HL-60/S4 treated with phorbol 12-myristate 13-acetate at 8.2 ng/mL for 4 days and 3 days (cell line): ENCODE results near the gene REPS2.

Experiments used
- in situ Hi-C: fragments of 300-500 bp; cut with MboI; formaldehyde crosslinking; loops from 2 replicates; pipeline ENCODE4 v1.15.0; 2022; ENCODE audit warnings: low sequenced_read_pairs

Gene REPS2

DNA sequence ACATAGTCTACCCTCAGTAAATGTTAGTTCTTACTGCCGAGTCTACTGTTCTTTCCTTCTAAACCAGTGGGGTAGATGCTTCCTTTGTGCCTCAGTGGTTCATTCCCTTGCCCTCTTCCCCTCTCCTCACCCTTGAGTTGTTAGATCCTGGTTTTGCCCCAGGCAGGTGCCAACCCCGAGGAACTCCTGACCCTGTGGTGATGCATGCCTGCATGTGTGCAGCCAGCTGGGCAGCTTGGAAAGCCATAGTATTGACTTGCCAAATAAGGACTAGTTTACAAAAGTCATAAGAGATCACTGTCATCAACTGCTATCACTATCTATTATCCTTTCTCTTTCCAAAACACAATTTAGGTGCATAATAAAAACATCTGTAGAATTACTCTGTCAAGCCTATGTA lies 50.9 kb downstream of the REPS2 start:
- in situ Hi-C loops, result no loop called here

DNA sequence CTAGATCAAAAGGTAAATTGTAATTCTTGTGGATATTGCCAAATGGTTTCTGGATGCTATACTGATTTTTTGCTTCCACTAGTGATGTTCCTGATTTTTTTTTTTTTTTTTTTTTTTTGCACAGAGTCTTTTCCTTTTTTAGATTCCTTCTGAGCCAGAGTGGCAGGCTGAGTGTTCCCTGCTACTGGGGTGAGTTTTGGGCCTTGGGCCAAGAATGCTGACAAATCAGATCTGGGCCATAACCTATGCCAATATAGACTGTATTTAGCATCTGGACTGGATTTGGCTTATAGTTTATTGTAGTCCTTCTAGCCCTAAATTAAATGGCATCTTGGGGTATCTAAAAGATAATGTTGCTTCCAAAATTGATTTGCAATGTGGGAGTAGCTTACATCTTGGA lies 52.8 kb downstream of the REPS2 start:
- in situ Hi-C loops, result no loop called here

- in situ Hi-C loops, result no loop called here
Measured at GRCh38 chrX:17000751-17001150, 54.3 kb downstream of the REPS2 start.

DNA sequence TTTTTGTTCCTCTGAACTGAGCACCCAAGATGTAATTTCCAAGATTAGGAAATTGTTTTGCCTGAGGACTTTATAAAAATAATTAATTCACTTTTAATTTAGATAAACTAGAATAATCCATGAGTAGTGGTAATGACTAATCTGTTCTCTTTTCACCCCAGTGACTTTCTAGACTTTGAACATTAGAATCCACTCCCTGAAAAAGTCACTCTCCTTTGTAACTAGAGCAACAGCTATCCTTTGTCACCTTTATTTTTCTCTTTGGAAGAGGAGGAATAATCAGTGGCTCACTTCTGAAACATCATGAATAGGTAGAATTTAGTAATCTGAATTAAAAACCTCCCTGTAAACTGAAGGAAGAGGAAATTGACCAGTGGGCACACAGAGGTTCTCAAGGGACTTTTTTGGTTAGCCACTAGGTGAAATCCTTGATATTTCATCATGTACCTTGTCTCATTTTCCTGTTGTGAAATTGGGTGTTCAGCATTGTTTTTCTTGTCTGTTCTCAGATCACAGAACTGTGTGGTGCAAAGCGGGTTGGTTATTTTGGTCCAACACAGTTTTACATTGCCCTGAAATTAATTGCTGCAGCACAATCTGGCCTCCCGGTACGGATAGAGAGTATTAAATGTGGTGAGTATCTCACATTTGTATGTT lies 59.4 kb downstream of the REPS2 start:
- in situ Hi-C loops, result no loop called here

DNA sequence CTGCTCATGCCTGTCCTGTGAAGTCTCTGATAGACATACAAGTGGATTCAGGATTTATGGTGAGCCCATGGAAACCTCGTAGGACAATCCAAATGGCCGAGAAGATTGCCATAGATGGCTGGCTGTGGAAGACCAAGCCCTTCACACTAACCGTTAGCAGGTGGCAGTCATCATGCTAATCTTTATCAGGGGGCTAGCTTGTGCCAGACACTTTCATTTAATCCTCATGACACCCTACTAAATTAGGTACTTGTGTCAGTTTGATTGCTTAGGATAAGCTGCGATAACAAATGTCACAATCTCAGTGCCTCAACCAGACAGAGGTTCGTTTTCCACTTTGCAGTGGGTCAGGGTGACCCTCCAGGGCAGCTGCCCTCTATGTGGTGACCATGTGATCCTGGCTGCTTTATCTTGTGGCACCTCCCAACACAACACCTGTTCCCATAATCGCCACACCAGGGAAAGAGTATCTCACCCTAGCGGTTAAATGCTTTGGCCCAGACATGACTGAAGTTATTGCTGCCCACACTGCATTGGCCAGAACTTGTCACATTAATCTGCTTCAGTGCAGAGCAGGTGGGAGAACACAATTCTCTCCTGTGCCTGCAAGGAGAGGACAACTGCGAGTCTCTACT lies 60.8 kb downstream of the REPS2 start:
- in situ Hi-C loops, result no loop called here

GRCh38 chrX:17009856-17010625 lies 63.6 kb downstream of the REPS2 start:
- in situ Hi-C loops, result no loop called here

DNA sequence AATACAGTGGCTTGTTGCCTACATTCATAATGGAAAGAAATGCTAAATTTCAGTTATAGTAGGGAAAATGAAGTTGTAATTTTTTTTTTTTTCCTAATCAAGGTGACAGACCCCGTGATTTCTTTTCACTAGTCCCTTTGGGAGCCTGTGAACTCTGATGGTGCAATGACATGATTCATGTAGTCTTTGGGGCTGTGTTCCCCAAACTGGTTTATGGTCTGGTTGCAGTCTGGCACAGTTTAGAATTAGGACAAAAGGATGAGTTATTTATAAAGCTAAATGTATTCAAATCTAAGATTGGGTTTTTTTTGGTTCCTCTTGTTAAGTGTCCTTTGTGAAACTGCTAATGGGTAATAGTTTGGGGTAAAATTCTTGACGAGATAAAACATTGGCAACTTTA lies 66.0 kb downstream of the REPS2 start:
- in situ Hi-C loops, result no loop called here

- in situ Hi-C loops, result no loop called here
Measured at GRCh38 chrX:17014216-17014615, 67.8 kb downstream of the REPS2 start.

DNA sequence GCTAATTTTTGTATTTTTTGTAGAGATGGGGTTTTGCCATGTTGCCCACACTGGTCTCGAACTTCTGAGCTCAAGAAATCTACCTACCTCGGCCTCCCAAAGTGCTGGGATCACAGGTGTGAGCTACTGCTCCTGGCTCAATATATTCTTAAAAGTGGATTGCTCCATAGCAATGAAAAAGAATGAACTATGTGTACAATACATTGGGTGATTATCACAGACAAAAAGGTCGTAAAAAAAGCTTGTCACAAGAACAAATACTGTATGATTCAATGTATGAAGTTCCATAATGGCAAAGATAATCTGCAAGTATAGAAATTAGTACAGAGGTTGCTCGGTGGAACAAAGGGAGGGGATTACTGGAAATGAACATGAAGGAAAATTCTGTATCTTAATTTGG lies 70.7 kb downstream of the REPS2 start:
- in situ Hi-C loops, result no loop called here

DNA sequence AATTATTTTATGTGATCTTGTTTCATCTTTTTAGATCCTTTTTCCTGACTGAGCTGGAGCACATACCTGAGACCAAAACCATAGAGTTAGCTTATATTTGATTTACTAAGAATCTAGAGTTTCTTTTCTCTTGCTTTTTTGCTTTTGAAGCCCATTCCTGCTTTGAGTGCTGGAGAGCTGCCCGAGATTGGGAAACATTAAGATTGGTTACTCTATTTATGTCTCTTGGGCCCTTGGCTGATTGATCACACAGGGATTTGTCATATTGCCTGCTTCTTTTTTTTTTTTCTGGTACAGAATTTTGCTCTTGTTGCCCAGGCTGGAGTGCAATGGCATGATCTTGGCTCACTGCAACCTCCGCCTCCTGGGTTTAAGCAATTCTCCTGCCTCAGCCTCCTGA lies 73.9 kb downstream of the REPS2 start:
- in situ Hi-C loops, result no loop called here

DNA sequence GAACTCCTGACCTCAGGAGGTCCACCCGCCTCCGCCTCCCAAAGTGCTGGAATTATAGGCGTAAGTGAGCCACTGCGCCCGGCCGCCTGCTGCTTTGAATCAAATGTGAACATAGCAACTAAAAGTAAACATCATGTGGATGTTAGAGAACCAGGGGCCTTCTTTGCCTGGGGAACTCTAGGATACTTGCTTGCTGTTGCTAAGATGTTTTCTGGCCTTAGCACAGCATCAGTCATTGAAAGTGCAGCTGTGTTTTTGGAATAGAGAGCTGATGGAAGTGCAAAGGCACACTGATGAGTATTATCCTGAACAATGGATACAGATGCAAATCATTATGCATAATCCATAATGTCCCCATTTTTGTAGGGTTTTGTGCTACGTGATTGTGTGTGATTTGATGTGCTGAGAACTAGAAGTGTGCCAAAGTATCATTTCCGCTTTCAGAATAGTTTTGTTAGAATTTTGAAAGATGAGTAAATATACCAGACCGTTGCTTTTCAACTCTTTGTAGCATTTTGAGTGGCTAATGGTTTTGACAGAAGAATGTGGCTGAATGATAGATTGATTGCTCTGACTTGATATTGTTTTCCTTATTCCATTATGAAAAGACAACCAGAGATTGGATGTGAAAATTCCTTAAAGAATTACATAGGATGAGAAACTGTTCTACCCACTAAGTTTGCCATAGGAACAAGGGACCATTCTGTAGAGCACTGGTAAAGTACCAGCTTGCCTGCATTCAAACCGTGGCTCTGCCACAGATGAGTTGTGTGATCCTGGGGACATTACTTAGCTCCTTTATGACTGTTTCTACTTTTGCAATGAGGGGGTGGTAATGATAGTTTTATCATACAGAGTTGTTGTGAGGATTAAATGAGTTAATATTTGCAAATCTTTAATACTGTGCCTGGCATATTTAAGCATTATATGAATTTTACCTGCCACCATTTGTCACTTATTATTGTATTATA lies 74.7 kb downstream of the REPS2 start:
- in situ Hi-C loops, result no loop called here

GRCh38 chrX:17021851-17022604 lies 75.6 kb downstream of the REPS2 start:
- in situ Hi-C loops, result no loop called here

GRCh38 chrX:17023661-17024060 lies 77.2 kb downstream of the REPS2 start:
- in situ Hi-C loops, result no loop called here

DNA sequence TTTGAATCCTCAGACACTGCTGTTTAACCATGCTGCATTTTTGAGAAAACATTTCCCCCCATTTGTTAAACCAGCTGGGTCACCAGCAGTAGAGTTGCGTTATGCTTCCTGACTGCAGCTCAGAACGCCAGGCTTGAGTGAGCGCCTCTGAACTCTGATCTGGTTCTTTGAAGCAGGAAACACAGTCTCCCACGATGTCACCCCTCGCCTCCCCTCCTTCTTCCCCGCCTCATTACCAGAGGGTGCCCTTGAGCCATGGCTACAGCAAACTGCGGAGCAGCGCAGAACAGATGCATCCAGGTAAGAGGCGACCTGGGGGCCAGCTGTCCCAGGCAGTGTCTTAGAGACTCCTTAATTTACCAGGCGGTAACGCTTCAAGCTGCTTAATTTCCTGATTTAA lies 78.4 kb downstream of the REPS2 start:
- in situ Hi-C loops, result loop anchor here (25.0 kb wide), 1 partner anchor 138 kb away; no protein-coding TSS in a partner anchor

- in situ Hi-C loops, result loop anchor here (25.0 kb wide), 1 partner anchor 138 kb away; no protein-coding TSS in a partner anchor
Measured at GRCh38 chrX:17025621-17026302, 79.3 kb downstream of the REPS2 start.

- in situ Hi-C loops, result loop anchor here (25.0 kb wide), 1 partner anchor 141 kb away; no protein-coding TSS in a partner anchor
Measured at GRCh38 chrX:17027931-17028330, 81.5 kb downstream of the REPS2 start.

DNA sequence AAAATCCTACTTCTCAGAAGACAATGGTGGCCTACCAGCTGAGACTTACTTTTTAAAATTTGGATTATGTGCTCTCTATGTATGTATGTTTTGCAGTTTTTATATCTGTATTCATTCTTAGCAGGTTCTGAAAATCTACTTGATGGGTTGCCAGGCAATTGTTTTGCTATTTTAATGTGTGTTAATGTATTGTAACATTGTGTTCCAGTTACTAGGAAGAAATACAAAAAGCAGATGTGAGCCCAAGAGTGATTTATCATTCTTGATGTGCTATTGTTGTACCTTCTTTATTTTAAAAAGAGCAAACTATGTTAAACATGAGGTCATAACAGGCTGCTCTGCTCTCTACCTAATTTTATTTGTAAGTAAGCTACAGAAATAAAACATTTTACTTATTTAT lies 81.9 kb downstream of the REPS2 start:
- in situ Hi-C loops, result loop anchor here (25.0 kb wide), 1 partner anchor 141 kb away; no protein-coding TSS in a partner anchor

- in situ Hi-C loops, result loop anchor here (25.0 kb wide), 1 partner anchor 143 kb away; no protein-coding TSS in a partner anchor
Measured at GRCh38 chrX:17030092-17030491, 83.6 kb downstream of the REPS2 start.

GRCh38 chrX:17030580-17031270 lies 84.3 kb downstream of the REPS2 start:
- in situ Hi-C loops, result loop anchor here (25.0 kb wide), 1 partner anchor 143 kb away; no protein-coding TSS in a partner anchor
